ENCODE measurements around the gene ING3.
"Not testable (repeated sequence)": the region's sequence is repeated elsewhere in the genome, so short reads cannot be mapped to it uniquely, and the experiment has no call there.

The ING3 gene

DNA sequence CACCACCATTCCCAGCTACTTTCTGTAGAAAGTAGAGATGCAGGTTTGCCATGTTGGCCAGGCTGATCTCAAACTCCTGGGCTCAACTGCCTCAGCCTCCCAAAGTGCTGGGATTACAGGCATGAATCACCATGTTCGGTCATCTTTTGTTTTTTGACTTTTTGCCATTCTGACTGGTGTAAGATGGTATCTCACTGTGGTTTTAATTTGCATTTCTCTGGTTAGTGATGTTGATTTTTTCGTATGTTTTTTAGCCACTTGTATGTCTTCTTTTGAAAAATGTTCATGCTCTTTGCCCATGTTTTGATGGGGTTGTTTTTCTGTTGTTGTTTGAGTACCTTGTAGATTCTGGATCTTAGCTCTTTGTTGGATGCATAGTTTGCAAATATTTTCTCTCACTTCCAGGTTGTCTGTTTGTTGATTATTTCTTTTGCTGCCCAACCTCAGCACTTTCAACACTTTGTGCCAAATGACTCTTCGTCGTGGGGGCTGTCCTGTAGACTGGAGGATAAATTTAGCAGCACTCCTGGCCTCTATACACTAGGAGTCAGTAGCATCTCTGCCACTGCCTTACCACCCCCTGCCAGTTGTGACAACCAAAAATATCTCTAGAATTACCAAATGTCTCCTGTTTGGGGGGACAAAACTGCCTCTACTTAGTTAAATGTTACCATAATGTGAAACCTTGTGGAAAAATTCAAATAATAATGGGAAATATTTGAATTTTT is 31.5 kb downstream of the ING3 start:
- Histone ChIP-seq H4K20me1 (ENCODE audit: insufficient read depth, low read length) (no peaks in the 10 kb centered on the region), H3K27ac (ENCODE audit: low read length) (no peak overlapping the region), H3K9me3 (ENCODE audit: insufficient read depth, low read length) (no peaks in the 10 kb centered on the region), H3K9ac (ENCODE audit: low read length) (no peak overlapping the region), H3K4me1 (ENCODE audit: low read length) (no peaks in the 10 kb centered on the region), H2AFZ (ENCODE audit: low read depth, low read length) (no peak overlapping the region), H3K36me3 (replicated peaks; ENCODE audit: low read depth, low read length) (no peaks in the 10 kb centered on the region), H3K27me3 (ENCODE audit: low read depth, low read length) (no peaks in the 10 kb centered on the region), H3K4me3 (ENCODE audit: low read length) (no peak overlapping the region), H3K4me2 (ENCODE audit: low read length) (no peak overlapping the region), H3K79me2 (ENCODE audit: low read length) (no peaks in the 10 kb centered on the region)
- TF ChIP-seq EZH2phosphoT487 (IDR thresholded peaks at IDR 0.05; ENCODE audit: low read depth), result no peak
- TF ChIP-seq, protein P1, sequence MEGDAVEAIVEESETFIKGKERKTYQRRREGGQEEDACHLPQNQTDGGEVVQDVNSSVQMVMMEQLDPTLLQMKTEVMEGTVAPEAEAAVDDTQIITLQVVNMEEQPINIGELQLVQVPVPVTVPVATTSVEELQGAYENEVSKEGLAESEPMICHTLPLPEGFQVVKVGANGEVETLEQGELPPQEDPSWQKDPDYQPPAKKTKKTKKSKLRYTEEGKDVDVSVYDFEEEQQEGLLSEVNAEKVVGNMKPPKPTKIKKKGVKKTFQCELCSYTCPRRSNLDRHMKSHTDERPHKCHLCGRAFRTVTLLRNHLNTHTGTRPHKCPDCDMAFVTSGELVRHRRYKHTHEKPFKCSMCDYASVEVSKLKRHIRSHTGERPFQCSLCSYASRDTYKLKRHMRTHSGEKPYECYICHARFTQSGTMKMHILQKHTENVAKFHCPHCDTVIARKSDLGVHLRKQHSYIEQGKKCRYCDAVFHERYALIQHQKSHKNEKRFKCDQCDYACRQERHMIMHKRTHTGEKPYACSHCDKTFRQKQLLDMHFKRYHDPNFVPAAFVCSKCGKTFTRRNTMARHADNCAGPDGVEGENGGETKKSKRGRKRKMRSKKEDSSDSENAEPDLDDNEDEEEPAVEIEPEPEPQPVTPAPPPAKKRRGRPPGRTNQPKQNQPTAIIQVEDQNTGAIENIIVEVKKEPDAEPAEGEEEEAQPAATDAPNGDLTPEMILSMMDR (IDR thresholded peaks at IDR 0.05; ENCODE audit: low read depth, low read length), result no peak

DNA sequence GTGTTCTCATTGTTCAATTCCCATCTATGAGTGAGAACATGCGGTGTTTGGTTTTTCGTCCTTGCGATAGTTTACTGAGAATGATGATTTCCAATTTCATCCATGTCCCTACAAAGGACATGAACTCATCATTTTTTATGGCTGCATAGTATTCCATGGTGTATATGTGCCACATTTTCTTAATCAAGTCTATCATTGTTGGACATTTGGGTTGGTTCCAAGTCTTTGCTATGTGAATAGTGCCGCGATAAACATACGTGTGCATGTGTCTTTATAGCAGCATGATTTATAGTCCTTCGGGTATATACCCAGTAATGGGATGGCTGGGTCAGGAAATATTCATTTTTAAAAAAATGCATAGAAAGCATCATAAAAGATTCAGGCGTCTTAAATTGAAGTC is 33.0 kb downstream of the ING3 start:
- H3K9me3 ChIP-seq (ENCODE audit: insufficient read depth, low read length); H4K20me1 ChIP-seq (ENCODE audit: insufficient read depth, low read length); H3K27me3 ChIP-seq (ENCODE audit: low read depth, low read length); H3K4me1 ChIP-seq (ENCODE audit: low read length); H3K79me2 ChIP-seq (ENCODE audit: low read length); H3K36me3 ChIP-seq (replicated peaks; ENCODE audit: low read depth, low read length); H3K9ac ChIP-seq (ENCODE audit: low read length); H2AFZ ChIP-seq (ENCODE audit: low read depth, low read length); H3K4me3 ChIP-seq (ENCODE audit: low read length); H3K27ac ChIP-seq (ENCODE audit: low read length); H3K4me2 ChIP-seq (ENCODE audit: low read length): not testable (repeated sequence)

DNA sequence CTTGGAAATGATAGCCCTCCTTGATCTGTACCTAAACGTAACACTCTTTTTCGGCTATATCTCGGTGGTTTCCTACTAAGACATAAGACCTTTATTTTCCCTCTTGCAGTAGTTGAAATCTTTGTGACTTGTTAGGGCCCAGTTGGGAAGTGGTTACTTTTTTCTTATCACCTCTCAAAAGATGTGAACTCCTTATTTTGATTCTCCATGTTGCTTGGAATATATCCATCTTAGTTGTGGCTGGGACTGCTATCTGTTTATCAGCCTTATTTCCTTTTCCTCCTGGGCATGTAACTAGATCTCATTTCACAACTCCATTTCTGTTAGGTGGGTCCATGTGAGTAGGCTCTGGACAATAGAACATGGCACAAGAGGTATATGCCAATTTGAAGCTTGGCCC is 33.8 kb downstream of the ING3 start:
- TF ChIP-seq, protein P1 (IDR thresholded peaks at IDR 0.05; ENCODE audit: low read depth, low read length), result no peak
- TF ChIP-seq EZH2phosphoT487 (IDR thresholded peaks at IDR 0.05; ENCODE audit: low read depth), result no peak
- H3K4me3 ChIP-seq (ENCODE audit: low read length), result no peak overlapping the region
- H3K9me3 ChIP-seq (ENCODE audit: insufficient read depth, low read length), result no peaks in the 10 kb centered on the region
- no peak overlapping the region for H3K27ac ChIP-seq (ENCODE audit: low read length)
- no peaks in the 10 kb centered on the region for H3K36me3 ChIP-seq (replicated peaks; ENCODE audit: low read depth, low read length)
- H3K4me1 ChIP-seq (ENCODE audit: low read length), result peaks cover 12% of the 10 kb centered on the region
- peaks cover 7% of the 10 kb centered on the region for H3K27me3 ChIP-seq (ENCODE audit: low read depth, low read length)
- H3K79me2 ChIP-seq (ENCODE audit: low read length), result no peaks in the 10 kb centered on the region
- H2AFZ ChIP-seq (ENCODE audit: low read depth, low read length), result no peak overlapping the region
- H3K4me2 ChIP-seq (ENCODE audit: low read length), result no peak overlapping the region
- no peaks in the 10 kb centered on the region for H4K20me1 ChIP-seq (ENCODE audit: insufficient read depth, low read length)
- no peak overlapping the region for H3K9ac ChIP-seq (ENCODE audit: low read length)

DNA sequence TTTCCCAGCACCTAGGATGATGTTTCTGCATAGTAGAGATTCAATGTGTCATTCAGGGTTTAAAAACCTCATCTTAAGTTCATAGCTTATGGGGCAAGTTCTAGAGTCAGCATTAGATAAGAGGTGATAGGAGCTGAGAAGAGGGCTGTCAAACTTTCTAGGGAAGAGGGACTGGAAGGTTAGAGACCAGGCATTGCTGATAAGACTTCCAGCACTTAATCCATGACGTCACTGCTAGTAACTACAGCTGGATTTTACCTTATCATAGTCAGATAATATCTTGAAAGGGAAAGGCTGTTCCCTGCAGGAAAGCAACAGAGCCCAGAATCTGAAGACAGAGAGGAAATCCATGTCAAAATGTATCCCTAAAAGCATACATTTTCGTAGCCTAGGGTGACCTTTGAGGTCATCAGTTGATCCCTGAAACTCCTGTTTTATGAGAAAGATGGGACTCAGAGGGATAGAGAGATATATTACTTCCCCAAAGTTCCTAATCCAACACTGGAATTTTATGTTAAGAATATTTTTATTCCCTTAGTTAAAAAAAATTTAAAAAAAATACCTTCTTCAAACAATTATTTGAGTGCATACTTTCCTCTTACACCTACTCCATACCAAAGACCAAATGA is 34.7 kb downstream of the ING3 start:
- TF ChIP-seq EZH2phosphoT487 (IDR thresholded peaks at IDR 0.05; ENCODE audit: low read depth), result no peak
- TF ChIP-seq, protein P1 (IDR thresholded peaks at IDR 0.05; ENCODE audit: low read depth, low read length), result no peak
- Histone ChIP-seq H3K4me3 (ENCODE audit: low read length) (no peak overlapping the region), H3K36me3 (replicated peaks; ENCODE audit: low read depth, low read length) (no peaks in the 10 kb centered on the region), H3K27me3 (ENCODE audit: low read depth, low read length) (peaks cover 15% of the 10 kb centered on the region), H3K4me1 (ENCODE audit: low read length) (peaks cover 18% of the 10 kb centered on the region), H3K9ac (ENCODE audit: low read length) (no peak overlapping the region), H3K4me2 (ENCODE audit: low read length) (no peak overlapping the region), H4K20me1 (ENCODE audit: insufficient read depth, low read length) (no peaks in the 10 kb centered on the region), H2AFZ (ENCODE audit: low read depth, low read length) (no peak overlapping the region), H3K27ac (ENCODE audit: low read length) (no peak overlapping the region), H3K9me3 (ENCODE audit: insufficient read depth, low read length) (no peaks in the 10 kb centered on the region), H3K79me2 (ENCODE audit: low read length) (no peaks in the 10 kb centered on the region)

Data from OCI-LY3 (cell line).